Hepatocyte (in vitro differentiated cells): ENCODE measurements around the gene KCNQ2. TPM values are rescaled to one million over a fixed set of nuclear protein-coding genes. Genes with fewer than 3 reads are reported as not detected.

Source experiments
- DNase-seq: peaks from one replicate; pipeline ENCODE4 v3.0.0-alpha.2; 2016; ENCODE audit warnings: low spot score
- H2AFZ ChIP-seq: fragments of 200-600 bp; sonication (generic); 2 replicates; pipeline ENCODE4 v1.6.0; 2016; ENCODE audit warnings: antibody characterized with exemption, mild to moderate bottlenecking
- H3K27ac ChIP-seq: fragments of 200-600 bp; sonication (generic); 2 replicates; pipeline ENCODE4 v1.5.1; 2016; ENCODE audit warnings: mild to moderate bottlenecking
- H3K27me3 ChIP-seq: fragments of 200-600 bp; sonication (generic); 2 replicates; pipeline ENCODE4 v1.6.1; 2016
- H3K36me3 ChIP-seq: fragments of 200-600 bp; sonication (generic); replicated peaks from 2 replicates; pipeline ENCODE4 v1.5.1; 2016; ENCODE audit warnings: low read depth; ENCODE audit not compliant: insufficient read depth
- H3K4me1 ChIP-seq: fragments of 200-600 bp; sonication (generic); 2 replicates; pipeline ENCODE4 v1.5.1; 2016; ENCODE audit warnings: mild to moderate bottlenecking, moderate library complexity; ENCODE audit not compliant: insufficient read depth
- H3K4me2 ChIP-seq: fragments of 200-600 bp; sonication (generic); 2 replicates; pipeline ENCODE4 v1.6.0; 2016
- H3K4me3 ChIP-seq: fragments of 200-600 bp; sonication (generic); 2 replicates; pipeline ENCODE4 v1.5.1; 2016; ENCODE audit warnings: mild to moderate bottlenecking
- H3K79me2 ChIP-seq: fragments of 200-600 bp; sonication (generic); 2 replicates; pipeline ENCODE4 v1.6.0; 2017; ENCODE audit warnings: mild to moderate bottlenecking
- H3K9me2 ChIP-seq: fragments of 200-600 bp; sonication (generic); replicated peaks from 2 replicates; pipeline ENCODE4 v1.6.0; 2017; ENCODE audit warnings: mild to moderate bottlenecking; ENCODE audit not compliant: insufficient read depth
- H3K9me3 ChIP-seq: fragments of 200-600 bp; sonication (generic); 2 replicates; pipeline ENCODE4 v1.5.1; 2016; ENCODE audit warnings: low read depth, mild to moderate bottlenecking
- H4K20me1 ChIP-seq: fragments of 200-600 bp; sonication (generic); 2 replicates; pipeline ENCODE4 v1.6.0; 2016; ENCODE audit warnings: mild to moderate bottlenecking; ENCODE audit not compliant: insufficient read depth, poor library complexity, severe bottlenecking
- EZH2 ChIP-seq: fragments of 200-600 bp; sonication (generic); IDR thresholded peaks from 2 replicates; pipeline ENCODE4 v1.6.1; 2016; ENCODE audit warnings: antibody characterized with exemption, mild to moderate bottlenecking, borderline replicate concordance
- EZH2phosphoT487 ChIP-seq: fragments of 200-600 bp; sonication (generic); IDR thresholded peaks from one replicate; pipeline ENCODE4 v1.6.1; 2018; ENCODE audit warnings: antibody characterized with exemption, mild to moderate bottlenecking, low read depth, moderate library complexity; ENCODE audit not compliant: unreplicated experiment, severe bottlenecking
- WGBS: methylation state at CpG from one replicate; pipeline ENCODE4 v1.1.6; 2016; ENCODE audit warnings: low lambda C conversion rate; ENCODE audit errors: missing lambda C conversion rate; 5-methylcytosine and 5-hydroxymethylcytosine counted together
- polyA plus RNA-seq: library from polyadenylated mRNA; unstranded; fragments of >200 nt; fragmentation: Nextera tagmentation; extraction: Ambion mirVana; gene quantifications from 2 replicates; pipeline ENCODE4 v1.2.1, GENCODE V29; 2016
- total RNA-seq: library from RNA; depleted of rRNA; stranded (reverse); fragments of >200 nt; gene quantifications from 2 replicates; pipeline ENCODE4 v1.2.3, GENCODE V29; 2014
- TF ChIP-seq, protein P1 (sequence below): fragments of 200-600 bp; sonication (generic); IDR thresholded peaks from 2 replicates; pipeline ENCODE4 v1.5.1; 2016; ENCODE audit warnings: antibody characterized with exemption, mild to moderate bottlenecking; ENCODE audit not compliant: poor library complexity

KCNQ2 gene
- total and polyA plus RNA-seq, 2 experiments from 2014 or later, result 3.5 to 5.4 TPM

DNA sequence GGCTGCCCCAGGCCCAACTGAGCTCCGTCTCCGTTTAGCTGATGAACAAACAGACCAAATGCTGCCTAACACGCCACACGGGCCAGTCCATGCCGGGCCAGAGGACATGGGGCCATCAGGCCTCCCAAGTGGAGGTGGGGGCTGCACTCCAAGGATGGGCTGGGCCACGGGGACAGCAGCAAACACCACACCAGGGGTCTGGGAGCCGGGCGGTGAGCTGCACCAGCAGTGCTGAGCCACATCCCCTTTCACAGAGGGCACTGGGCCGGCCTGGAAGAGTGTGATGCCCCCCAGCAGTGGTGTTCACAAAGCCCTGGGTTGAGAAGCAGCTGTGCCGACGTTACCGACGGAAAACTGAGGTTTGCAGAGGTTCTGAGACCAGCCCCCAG is 2.7 kb downstream of the KCNQ2 start:
- Histone ChIP-seq H3K27me3 (peaks cover 61% of the 10 kb centered on the region), H3K4me2 (no peak overlapping the region), H3K9me3 (no peaks in the 10 kb centered on the region), H2AFZ (no peak overlapping the region), H3K9me2 (no peaks in the 10 kb centered on the region), H3K4me3 (no peak overlapping the region), H4K20me1 (no peaks in the 10 kb centered on the region), H3K4me1 (peaks cover 3% of the 10 kb centered on the region), H3K79me2 (no peaks in the 10 kb centered on the region), H3K27ac (no peak overlapping the region), H3K36me3 (no peaks in the 10 kb centered on the region)
- TF ChIP-seq EZH2, result no peak
- TF ChIP-seq, protein P1, sequence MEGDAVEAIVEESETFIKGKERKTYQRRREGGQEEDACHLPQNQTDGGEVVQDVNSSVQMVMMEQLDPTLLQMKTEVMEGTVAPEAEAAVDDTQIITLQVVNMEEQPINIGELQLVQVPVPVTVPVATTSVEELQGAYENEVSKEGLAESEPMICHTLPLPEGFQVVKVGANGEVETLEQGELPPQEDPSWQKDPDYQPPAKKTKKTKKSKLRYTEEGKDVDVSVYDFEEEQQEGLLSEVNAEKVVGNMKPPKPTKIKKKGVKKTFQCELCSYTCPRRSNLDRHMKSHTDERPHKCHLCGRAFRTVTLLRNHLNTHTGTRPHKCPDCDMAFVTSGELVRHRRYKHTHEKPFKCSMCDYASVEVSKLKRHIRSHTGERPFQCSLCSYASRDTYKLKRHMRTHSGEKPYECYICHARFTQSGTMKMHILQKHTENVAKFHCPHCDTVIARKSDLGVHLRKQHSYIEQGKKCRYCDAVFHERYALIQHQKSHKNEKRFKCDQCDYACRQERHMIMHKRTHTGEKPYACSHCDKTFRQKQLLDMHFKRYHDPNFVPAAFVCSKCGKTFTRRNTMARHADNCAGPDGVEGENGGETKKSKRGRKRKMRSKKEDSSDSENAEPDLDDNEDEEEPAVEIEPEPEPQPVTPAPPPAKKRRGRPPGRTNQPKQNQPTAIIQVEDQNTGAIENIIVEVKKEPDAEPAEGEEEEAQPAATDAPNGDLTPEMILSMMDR, result no peak
- 80% methylated on average over 13 of the region's 13 CpGs for WGBS
- no peak for DNase-seq

DNA sequence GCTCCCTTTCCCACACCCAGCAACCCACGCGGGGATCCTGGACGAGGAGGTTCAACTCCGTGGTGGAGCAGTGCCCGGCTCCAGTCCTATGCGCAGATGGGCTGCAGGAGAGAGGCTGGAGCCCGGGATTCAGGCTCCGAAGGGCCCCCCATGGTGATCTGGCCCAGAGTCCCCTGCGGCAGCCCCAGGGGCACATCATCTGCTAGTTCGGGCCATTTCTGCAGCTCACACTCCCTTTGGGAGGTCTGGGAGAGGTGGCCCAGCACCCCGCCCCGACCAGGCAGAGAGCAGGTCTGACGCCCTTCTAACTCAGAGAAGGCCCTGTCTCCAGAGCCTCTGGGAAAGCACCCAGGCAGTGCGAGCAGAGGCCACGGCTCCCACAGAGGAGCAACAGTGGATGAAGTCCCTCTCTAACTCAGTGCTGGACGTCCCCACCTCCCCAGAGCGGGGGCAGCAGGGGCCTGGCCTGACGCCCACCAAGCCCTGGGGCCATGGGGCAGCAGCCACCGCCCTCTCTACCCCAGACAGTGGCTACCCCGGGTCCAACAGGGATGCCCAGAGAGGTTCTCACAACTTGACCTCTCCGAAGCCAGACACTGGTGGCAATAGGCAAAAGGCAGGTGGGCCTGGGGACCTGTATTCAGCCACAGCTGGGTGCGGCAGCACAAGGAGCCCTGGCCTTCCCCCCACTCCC is 3.3 kb downstream of the KCNQ2 start:
- H3K79me2 ChIP-seq, result no peaks in the 10 kb centered on the region
- H3K36me3 ChIP-seq, result no peaks in the 10 kb centered on the region
- H3K9me2 ChIP-seq, result no peaks in the 10 kb centered on the region
- H3K4me3 ChIP-seq, result no peak overlapping the region
- H3K9me3 ChIP-seq, result no peaks in the 10 kb centered on the region
- peaks cover 55% of the 10 kb centered on the region for H3K27me3 ChIP-seq
- no peak for DNase-seq
- H4K20me1 ChIP-seq, result no peaks in the 10 kb centered on the region
- no peak overlapping the region for H3K4me2 ChIP-seq
- H3K27ac ChIP-seq, result no peak overlapping the region
- H2AFZ ChIP-seq, result no peak overlapping the region
- WGBS, result 86% methylated on average over 21 of the region's 22 CpGs
- peaks cover 3% of the 10 kb centered on the region for H3K4me1 ChIP-seq
- no peak for TF ChIP-seq EZH2
- no peak for TF ChIP-seq EZH2phosphoT487
- TF ChIP-seq, protein P1, result no peak

DNA sequence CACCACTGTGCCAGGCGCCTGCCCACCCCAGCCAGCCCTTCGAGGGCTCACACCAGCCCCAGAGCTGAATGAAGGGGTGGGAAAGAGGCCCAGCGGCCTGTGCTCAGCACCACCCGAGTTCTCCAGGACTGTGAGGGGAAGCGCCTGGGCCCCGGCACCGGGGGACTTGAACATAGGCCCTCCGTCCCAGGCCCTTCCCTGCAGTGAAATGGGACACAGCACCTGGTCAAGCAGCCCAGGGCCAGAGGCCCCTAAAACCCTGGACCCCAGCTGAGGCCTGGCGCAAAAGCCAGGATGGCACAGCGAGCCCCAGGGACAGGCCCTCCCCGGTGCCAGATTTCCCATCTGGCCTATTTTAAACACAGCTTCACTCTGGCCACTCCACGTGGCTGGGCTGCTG is 4.0 kb downstream of the KCNQ2 start:
- no peak for DNase-seq
- no peak overlapping the region for H3K4me2 ChIP-seq
- no peak for TF ChIP-seq EZH2
- TF ChIP-seq EZH2phosphoT487, result no peak
- no peak overlapping the region for H3K27ac ChIP-seq
- no peaks in the 10 kb centered on the region for H4K20me1 ChIP-seq
- H3K79me2 ChIP-seq, result no peaks in the 10 kb centered on the region
- peaks cover 50% of the 10 kb centered on the region for H3K27me3 ChIP-seq
- no peaks in the 10 kb centered on the region for H3K9me3 ChIP-seq
- no peak overlapping the region for H3K4me3 ChIP-seq
- H3K9me2 ChIP-seq, result no peaks in the 10 kb centered on the region
- H2AFZ ChIP-seq, result no peak overlapping the region
- WGBS, result 86% methylated on average over 8 of the region's 12 CpGs
- no peaks in the 10 kb centered on the region for H3K36me3 ChIP-seq
- peaks cover 3% of the 10 kb centered on the region for H3K4me1 ChIP-seq

DNA sequence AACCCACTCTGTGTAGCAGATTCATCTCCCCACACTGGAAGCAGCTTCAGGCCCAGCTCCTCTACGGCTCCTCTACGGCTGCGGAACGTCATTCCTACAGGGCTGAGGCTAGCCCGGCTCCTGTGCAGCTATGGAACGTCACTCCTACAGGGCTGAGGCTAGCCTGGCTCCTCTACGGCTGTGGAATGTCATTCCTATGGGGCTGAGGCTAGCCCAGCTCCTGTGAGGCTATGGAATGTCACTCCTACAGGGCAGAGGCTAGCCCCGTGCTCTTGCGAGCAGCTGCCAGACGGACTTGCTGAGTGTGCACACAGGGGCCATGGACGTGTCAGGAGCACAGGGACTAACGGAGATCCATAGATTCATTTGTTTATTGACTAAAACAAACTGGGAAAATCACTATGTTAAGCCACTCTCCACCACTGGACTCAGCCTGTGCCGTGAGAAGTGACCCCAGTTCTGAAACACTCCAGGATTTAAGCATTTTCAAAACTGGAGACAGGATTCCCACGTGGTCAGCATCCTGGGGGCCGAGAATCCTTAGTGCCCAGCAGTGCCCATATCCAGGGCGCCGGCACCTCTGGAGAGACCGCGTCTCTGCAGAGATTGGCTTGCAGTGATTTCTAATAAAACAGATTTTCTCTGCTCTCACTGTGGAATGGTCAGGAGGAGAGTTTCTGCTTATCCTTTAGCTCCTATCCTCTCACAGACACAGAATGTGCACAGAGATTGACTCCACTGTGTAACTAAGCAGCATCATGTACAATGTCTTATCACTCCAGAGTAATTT is 5.0 kb downstream of the KCNQ2 start:
- Histone ChIP-seq H3K9me2 (no peaks in the 10 kb centered on the region), H3K79me2 (no peaks in the 10 kb centered on the region), H3K4me2 (no peak overlapping the region), H3K4me3 (no peak overlapping the region), H2AFZ (no peak overlapping the region), H3K4me1 (peaks cover 3% of the 10 kb centered on the region), H3K27me3 (peaks cover 52% of the 10 kb centered on the region), H4K20me1 (no peaks in the 10 kb centered on the region), H3K9me3 (no peaks in the 10 kb centered on the region), H3K36me3 (no peaks in the 10 kb centered on the region), H3K27ac (no peak overlapping the region)
- no peak for DNase-seq
- TF ChIP-seq, protein P1, result no peak
- TF ChIP-seq EZH2 (no peak), EZH2phosphoT487 (no peak)
- WGBS, result 79% methylated on average over 19 of the region's 19 CpGs
